HepG2 (cell line): ENCODE measurements around the gene NOTCH3. TPM values are rescaled to one million over a fixed set of nuclear protein-coding genes. Genes with fewer than 3 reads are reported as not detected.

ENCODE experiments used
- ATAC-seq: fragments of 200-7000 bp; cut with Tn5 transposase; 3 replicates; pipeline ENCODE4 v1.9.1; 2020; ENCODE audit warnings: mild to moderate bottlenecking, moderate library complexity
- BruUV-seq: library from RNA; stranded (reverse); fragments of 400-500 nt; replicated peaks from 2 replicates; lab custom pipeline; 2021; lab: Mats Ljungman, UMichigan
- CTCF ChIA-PET: fragments of 300-600 bp; formaldehyde crosslinking; extraction: SDS; loops from one replicate; lab custom pipeline; 2021; ENCODE audit warnings: low total read pairs, inconsistent platforms, low intra/inter-chr PET ratio; lab: Yijun Ruan, JAX
- POLR2A ChIA-PET: fragments of 350-600 bp; sonication (Branson Sonifier 250); formaldehyde crosslinking; loops from one replicate; lab custom pipeline; 2020; ENCODE audit warnings: antibody characterized with exemption, inconsistent platforms; lab: Yijun Ruan, JAX
- DNase-seq: peaks from one replicate; pipeline ENCODE4 v3.0.0-alpha.2; 2015; ENCODE audit warnings: low spot score
- FAIRE-seq: peaks from 3 replicates; lab custom pipeline; 2011; peaks lifted over from hg19 to GRCh38; lab: Jason Lieb, UNC
- H2AFZ ChIP-seq: one replicate; pipeline ENCODE4 v1.6.1; 2011; ENCODE audit warnings: low read length, inconsistent platforms
- H3K27ac ChIP-seq: fragments of 300-600 bp; 3 replicates; pipeline ENCODE4 v1.8.0; 2011; ENCODE audit warnings: mixed run types, mild to moderate bottlenecking, mixed read lengths, low read length, inconsistent platforms; ENCODE audit not compliant: insufficient read depth; ENCODE audit errors: extremely low read length
- H3K27me3 ChIP-seq, 2 experiments: fragments of 200-600 bp in 1 of 2; 2 replicates in 1 of 2; 3 replicates in 1 of 2; pipeline versions ENCODE4 v1.6.0 to v1.8.0; 2011; ENCODE audit warnings: low read length in 2 of 2, mild to moderate bottlenecking in 2 of 2, moderate library complexity in 2 of 2, inconsistent platforms in 1 of 2; ENCODE audit not compliant: insufficient read depth in 2 of 2, control insufficient read depth in 1 of 2
- H3K36me3 ChIP-seq, 2 experiments: fragments of 200-600 bp in 1 of 2; replicated peaks in 1 of 2; 2 replicates in 1 of 2; 3 replicates in 1 of 2; pipeline versions ENCODE4 v1.5.1 to v1.8.0; 2011; ENCODE audit warnings: low read length in 2 of 2, inconsistent platforms in 1 of 2; ENCODE audit not compliant: insufficient read depth in 2 of 2, control insufficient read depth in 1 of 2
- H3K4me1 ChIP-seq: 2 replicates; pipeline ENCODE4 v1.5.1; 2012; ENCODE audit warnings: low read length, inconsistent platforms; ENCODE audit not compliant: insufficient read depth
- H3K4me2 ChIP-seq: 2 replicates; pipeline ENCODE4 v1.6.0; 2011; ENCODE audit warnings: low read depth, low read length, inconsistent platforms
- H3K4me3 ChIP-seq, 3 experiments: fragments of 200-600 bp in 1 of 3; sonication (generic), shearing (Covaris generic) in 1 of 3; replicated peaks in 1 of 3; 2 replicates each; pipeline ENCODE4 v1.5.1; 2011 to 2016; ENCODE audit warnings: low read length in 3 of 3, inconsistent platforms in 2 of 3, low read depth in 2 of 3, mild to moderate bottlenecking in 2 of 3, control low read depth in 1 of 3, mixed read lengths in 1 of 3; ENCODE audit not compliant: insufficient read depth in 1 of 3
- H3K79me2 ChIP-seq: one replicate; pipeline ENCODE4 v1.6.1; 2011; ENCODE audit warnings: low read length, inconsistent platforms; ENCODE audit not compliant: insufficient read depth
- H3K9ac ChIP-seq: 2 replicates; pipeline ENCODE4 v1.6.0; 2011; ENCODE audit warnings: mild to moderate bottlenecking, low read depth, low read length, inconsistent platforms; ENCODE audit not compliant: insufficient read depth
- H3K9me3 ChIP-seq: 2 replicates; pipeline ENCODE4 v1.5.1; 2012; ENCODE audit warnings: mild to moderate bottlenecking, low read length
- H4K20me1 ChIP-seq: 2 replicates; pipeline ENCODE4 v1.6.0; 2011; ENCODE audit warnings: inconsistent platforms, mild to moderate bottlenecking, low read length, moderate library complexity; ENCODE audit not compliant: insufficient read depth
- AGO2 ChIP-seq: fragments of 200-400 bp; formaldehyde crosslinking; optimal IDR thresholded peaks from 2 replicates; pipeline ENCODE3; 2017; ENCODE audit warnings: mild to moderate bottlenecking, low read depth, low read length, moderate library complexity
- ATRX ChIP-seq: sonication (generic); formaldehyde crosslinking; IDR thresholded peaks from 2 replicates; pipeline ENCODE4 v1.4.0; 2020; ENCODE audit warnings: missing genetic modification reagents, borderline replicate concordance
- CTCF ChIP-seq: sonication (generic); formaldehyde crosslinking; IDR thresholded peaks from 2 replicates; pipeline ENCODE4 v1.5.0; 2020; ENCODE audit warnings: mild to moderate bottlenecking, missing genetic modification reagents, moderate library complexity
- FOXM1 ChIP-seq: sonication (generic); formaldehyde crosslinking; IDR thresholded peaks from 2 replicates; pipeline ENCODE4 v1.5.0; 2020; ENCODE audit warnings: missing genetic modification reagents
- HES4 ChIP-seq: sonication (generic); formaldehyde crosslinking; IDR thresholded peaks from 2 replicates; pipeline ENCODE4 v1.9.0; 2021; ENCODE audit warnings: mild to moderate bottlenecking, missing genetic modification reagents, borderline replicate concordance
- NFYB ChIP-seq: sonication (generic); formaldehyde crosslinking; IDR thresholded peaks from 2 replicates; pipeline ENCODE4 v1.4.0; 2020; ENCODE audit warnings: missing genetic modification reagents
- NFYC ChIP-seq: IDR thresholded peaks from 2 replicates; pipeline ENCODE4 v1.6.1; 2016; ENCODE audit warnings: missing genetic modification reagents, missing compliant biosample characterization
- RBFOX2 ChIP-seq: fragments of 200-400 bp; formaldehyde crosslinking; IDR thresholded peaks from 2 replicates; pipeline ENCODE4 v1.6.1; 2017; ENCODE audit warnings: low read depth, mild to moderate bottlenecking, low read length
- RFX1 ChIP-seq: fragments of 450-650 bp; IDR thresholded peaks from 2 replicates; pipeline ENCODE4 v1.6.1; 2017
- ZNF280B ChIP-seq: sonication (generic); formaldehyde crosslinking; IDR thresholded peaks from 2 replicates; pipeline ENCODE4 v1.5.0; 2020; ENCODE audit warnings: missing genetic modification reagents, mild to moderate bottlenecking, borderline replicate concordance
- ZNF703 ChIP-seq: sonication (generic); formaldehyde crosslinking; IDR thresholded peaks from 2 replicates; pipeline ENCODE4 v1.5.1; 2020; ENCODE audit warnings: missing genetic modification reagents, mild to moderate bottlenecking, moderate library complexity, borderline replicate concordance
- ZNF775 ChIP-seq: sonication (generic); formaldehyde crosslinking; IDR thresholded peaks from 2 replicates; pipeline ENCODE4 v1.4.0; 2020; ENCODE audit warnings: missing genetic modification reagents, mild to moderate bottlenecking, moderate library complexity, borderline replicate concordance
- WGBS: methylation state at CpG from one replicate; pipeline ENCODE4 v1.1.6; 2017; ENCODE audit warnings: low lambda C conversion rate; 5-methylcytosine and 5-hydroxymethylcytosine counted together
- in situ Hi-C: cut with HindIII; loops from 2 replicates; pipeline ENCODE4 v1.10.0; 2017; ENCODE audit warnings: low pct_unique_long_range_greater_than_20kb; ENCODE audit not compliant: extremely low pct_ligation_motif_present
- intact Hi-C: fragments of 100-400 bp; cut with micrococcal nuclease; formaldehyde crosslinking; loops from one replicate; pipeline ENCODE4 v1.10.0; 2022; ENCODE audit not compliant: unreplicated experiment
- polyA plus RNA-seq, 8 experiments: library from polyadenylated mRNA; depleted of rRNA in 3 of 8; stranded (reverse) in 7 of 8; unstranded in 1 of 8; fragments of >200 nt; fragmentation: Illumina TruSeq in 4 of 8; extraction: Trizol in 4 of 8; gene quantifications; 2 replicates each; pipeline versions ENCODE4 v1.2.1 to v1.2.3, GENCODE V29; 2011 to 2016; ENCODE audit warnings: low read depth in 4 of 8, missing spikeins in 1 of 8, mixed read lengths in 1 of 8; ENCODE audit not compliant: insufficient read depth in 1 of 8
- total RNA-seq, 5 experiments: library from RNA; depleted of rRNA; stranded (reverse); fragments of >200 nt; fragmentation: Illumina TruSeq; extraction: Trizol; gene quantifications; 2 replicates each; pipeline ENCODE4 v1.2.3, GENCODE V29; 2016; ENCODE audit warnings: low read depth in 1 of 5

The NOTCH3 gene
- total and polyA plus RNA-seq, 2 of the 13 experiments (the other 11 are each of a cell fraction or from before 2014, with no cell fraction given), result 0.09 to 0.28 TPM

GRCh38 chr19:15112385-15112784 lies 88.4 kb downstream of the NOTCH3 start:
- Histone ChIP-seq H3K36me3 (peaks cover 28 to 53% of the 10 kb centered on the region in 2 experiments), H3K4me3 (no peak overlapping the region), H3K9me3 (no peaks in the 10 kb centered on the region), H3K27ac (no peak overlapping the region), H2AFZ (no peak overlapping the region), H3K4me1 (peaks cover 9% of the 10 kb centered on the region), H3K79me2 (peaks cover 7% of the 10 kb centered on the region), H4K20me1 (no peaks in the 10 kb centered on the region), H3K4me2 (no peak overlapping the region), H3K27me3 (no peaks in the 10 kb centered on the region), H3K9ac (no peak overlapping the region)
- no peak for ATAC-seq
- in situ Hi-C loops, result no loop called here
- FAIRE-seq, result no peak
- intact Hi-C loops, result no loop called here
- ChIA-PET CTCF (no interaction called here), POLR2A (interaction anchor here (3.8 kb wide), 1 partner anchor 13 kb away, joined by 19 read pairs; a partner anchor contains a TSS)
- BruUV-seq, result no TSS peak
- DNase-seq, result peak; percentile 24
- TF ChIP-seq ATRX (no peak), RFX1 (peak; percentile 19; the same call in 1 of the 2 replicates), FOXM1 (CRISPR knock-in tag) (no peak), NFYC (CRISPR knock-in tag) (0 out of 2 replicates have a peak, but pooled peaks have one; percentile 26), ZNF775 (no peak), NFYB (CRISPR knock-in tag) (peak; percentile 39; the same call in 1 of the 2 replicates), RBFOX2 (peak; percentile 53; the same call in 1 of the 2 replicates), ZNF280B (CRISPR knock-in tag) (no peak), HES4 (CRISPR knock-in tag) (no peak), AGO2 (peak; percentile 75), ZNF703 (CRISPR knock-in tag) (no peak), CTCF (CRISPR knock-in tag) (peak; percentile 16; the same call in 1 of the 2 replicates)
- WGBS, result 99% methylated on average over 10 of the region's 11 CpGs
